Raji (cell line): ENCODE measurements around the gene ABR.

Experiments used
- POLR2A ChIP-seq: IDR thresholded peaks from 2 replicates; pipeline ENCODE4 v1.6.1; 2011; ENCODE audit warnings: low read depth, low read length, control low read depth; ENCODE audit not compliant: insufficient read depth

ABR gene

GRCh38 chr17:1047879-1048470, 131.8 kb downstream of the ABR start:
- TF ChIP-seq POLR2A: no peak

GRCh38 chr17:1047177-1047878, 132.5 kb downstream of the ABR start:
- no peak for TF ChIP-seq POLR2A

GRCh38 chr17:1045456-1045855, 134.3 kb downstream of the ABR start:
- no peak for TF ChIP-seq POLR2A

GRCh38 chr17:1043601-1044251, 136.1 kb downstream of the ABR start:
- no peak for TF ChIP-seq POLR2A

- no peak for TF ChIP-seq POLR2A
These were observed 137.3 kb downstream of the ABR start for GRCh38 chr17:1042486-1042885.

GRCh38 chr17:1041746-1042145, 138.0 kb downstream of the ABR start:
- no peak for TF ChIP-seq POLR2A

GRCh38 chr17:1040216-1040600, 139.6 kb downstream of the ABR start:
- no peak for TF ChIP-seq POLR2A

- TF ChIP-seq POLR2A: no peak
These were observed 140.1 kb downstream of the ABR start for GRCh38 chr17:1039511-1040215.

GRCh38 chr17:1039123-1039507, 140.7 kb downstream of the ABR start:
- no peak for TF ChIP-seq POLR2A

- no peak for TF ChIP-seq POLR2A
These were observed 141.2 kb downstream of the ABR start for GRCh38 chr17:1038459-1039122.

GRCh38 chr17:1037238-1037879, 142.4 kb downstream of the ABR start:
- no peak for TF ChIP-seq POLR2A

GRCh38 chr17:1036845-1037237, 142.9 kb downstream of the ABR start:
- TF ChIP-seq POLR2A: no peak

GRCh38 chr17:1036171-1036844, 143.5 kb downstream of the ABR start:
- no peak for TF ChIP-seq POLR2A

GRCh38 chr17:1035546-1036170, 144.1 kb downstream of the ABR start:
- TF ChIP-seq POLR2A: no peak
